Activated CD4-positive, alpha-beta memory T cell treated with anti-CD3 and anti-CD28 coated beads, Interleukin-2, amount 10 ng/mL, durations not matched to agents 7 days and 5 days (primary cell): Measurements from ENCODE around the gene UCHL5. TPM values are rescaled to one million over a fixed set of nuclear protein-coding genes. Genes with fewer than 3 reads are reported as not detected.
A peak's percentile ranks its signal among the peaks of the same experiment; 100 is the strongest.

Source experiments
- CTCF ChIA-PET: fragments of 350-600 bp; sonication (Branson Sonifier 250); formaldehyde crosslinking; loops from one replicate; lab custom pipeline; 2021; ENCODE audit warnings: antibody characterized with exemption, inconsistent platforms; lab: Charles Lee
- POLR2A ChIA-PET: fragments of 350-600 bp; sonication (Branson Sonifier 250); formaldehyde crosslinking; loops from one replicate; lab custom pipeline; 2021; ENCODE audit warnings: antibody characterized with exemption; lab: Charles Lee
- DNase-seq: peaks from one replicate; pipeline ENCODE4 v3.0.0-alpha.2; 2020
- H3K27ac Mint-ChIP-seq: one replicate; pipeline ENCODE4 v1.8.0; 2021; ENCODE audit warnings: mild to moderate bottlenecking, mixed read lengths
- H3K27me3 Mint-ChIP-seq: one replicate; pipeline ENCODE4 v1.8.0; 2021; ENCODE audit warnings: mixed read lengths
- H3K36me3 Mint-ChIP-seq: one replicate; pipeline ENCODE4 v1.8.0; 2021; ENCODE audit warnings: low read depth, mixed read lengths
- H3K4me1 Mint-ChIP-seq: one replicate; pipeline ENCODE4 v1.8.0; 2021; ENCODE audit warnings: mixed read lengths
- H3K4me3 Mint-ChIP-seq: one replicate; pipeline ENCODE4 v1.8.0; 2021; ENCODE audit warnings: mild to moderate bottlenecking, mixed read lengths
- H3K9me3 Mint-ChIP-seq: one replicate; pipeline ENCODE4 v1.8.0; 2021; ENCODE audit warnings: mixed read lengths
- total RNA-seq, 2 experiments: library from RNA; stranded (reverse); gene quantifications; one replicate each; pipeline ENCODE4 v1.2.3, GENCODE V29; 2021

The UCHL5 gene, protein sequence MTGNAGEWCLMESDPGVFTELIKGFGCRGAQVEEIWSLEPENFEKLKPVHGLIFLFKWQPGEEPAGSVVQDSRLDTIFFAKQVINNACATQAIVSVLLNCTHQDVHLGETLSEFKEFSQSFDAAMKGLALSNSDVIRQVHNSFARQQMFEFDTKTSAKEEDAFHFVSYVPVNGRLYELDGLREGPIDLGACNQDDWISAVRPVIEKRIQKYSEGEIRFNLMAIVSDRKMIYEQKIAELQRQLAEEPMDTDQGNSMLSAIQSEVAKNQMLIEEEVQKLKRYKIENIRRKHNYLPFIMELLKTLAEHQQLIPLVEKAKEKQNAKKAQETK
- 10 to 100 TPM; 44.8 to 45.4 TPM for total RNA-seq

DNA sequence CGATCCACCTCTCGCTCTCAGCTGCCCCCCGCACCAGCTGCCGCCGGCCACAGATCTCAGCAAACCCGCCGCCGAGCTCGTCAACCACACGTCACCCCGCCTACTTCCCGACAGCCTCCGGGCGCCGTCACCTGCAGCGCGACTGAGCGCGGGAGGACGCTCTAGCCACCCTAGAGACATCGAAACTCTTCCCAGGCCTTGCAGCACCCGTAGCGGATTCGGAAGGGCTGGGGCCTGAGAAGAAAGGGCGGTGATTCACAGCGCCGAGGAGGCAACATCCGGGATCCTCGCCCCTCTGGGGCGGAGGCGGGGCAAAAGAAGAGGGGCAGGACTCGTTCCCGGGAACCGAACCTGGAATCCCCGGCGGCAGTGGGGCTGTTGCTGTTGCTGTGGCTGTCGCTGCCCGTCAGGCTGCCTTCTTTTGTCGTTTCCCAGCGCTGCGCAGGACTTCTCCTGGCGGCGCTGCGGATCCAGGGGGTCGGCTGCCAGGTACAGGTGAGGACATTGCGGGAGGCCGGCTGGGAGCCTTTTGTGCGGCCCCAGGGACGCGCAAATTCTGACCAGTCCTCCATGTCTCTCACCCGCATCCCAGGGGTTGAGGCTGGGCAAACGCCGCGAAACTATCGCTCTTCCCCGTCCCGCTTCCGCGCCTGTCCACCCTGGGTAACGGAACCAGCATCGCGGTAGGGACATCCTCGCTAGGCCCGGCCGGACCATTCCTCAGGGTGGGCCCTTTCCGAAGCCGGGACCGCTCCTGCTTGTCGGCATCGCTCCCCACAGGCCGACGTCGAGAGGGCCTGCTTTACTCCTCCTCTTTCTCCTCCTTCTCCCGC lies at the start of gene UCHL5, which contains the start of gene RO60:
UCHL5 (minus strand) TSS at position 79 of the 833 bp plus-strand sequence. CDS start 100 bp downstream, outside the sequence.
RO60 (plus strand) TSS at position 331 of the 833 bp plus-strand sequence. CDS start 9,443 bp downstream, outside the sequence.
- Mint-ChIP-seq H3K4me3 (peak within 1 kb of the TSS; percentile 100), H3K9me3 (no peaks in the 10 kb centered on the region), H3K36me3 (peaks cover 45% of the 10 kb centered on the region), H3K27me3 (no peaks in the 10 kb centered on the region), H3K4me1 (peaks cover 54% of the 10 kb centered on the region), H3K27ac (peak within 1 kb of the TSS; percentile 100)
- CTCF ChIA-PET = interaction anchor here (0.7 to 2.2 kb wide), 11 partner anchors 11 to 253 kb away, joined by 3 to 28 read pairs (median 5); partner anchors contain the start of gene CDC73
- DNase-seq = peak; percentile 96
- POLR2A ChIA-PET = interaction anchor here (0.8 to 4.0 kb wide), 28 partner anchors 11 to 543 kb away, joined by 3 to 65 read pairs (median 4); partner anchors contain the start of genes B3GALT2, CDC73, GLRX2 and RGS2

DNA sequence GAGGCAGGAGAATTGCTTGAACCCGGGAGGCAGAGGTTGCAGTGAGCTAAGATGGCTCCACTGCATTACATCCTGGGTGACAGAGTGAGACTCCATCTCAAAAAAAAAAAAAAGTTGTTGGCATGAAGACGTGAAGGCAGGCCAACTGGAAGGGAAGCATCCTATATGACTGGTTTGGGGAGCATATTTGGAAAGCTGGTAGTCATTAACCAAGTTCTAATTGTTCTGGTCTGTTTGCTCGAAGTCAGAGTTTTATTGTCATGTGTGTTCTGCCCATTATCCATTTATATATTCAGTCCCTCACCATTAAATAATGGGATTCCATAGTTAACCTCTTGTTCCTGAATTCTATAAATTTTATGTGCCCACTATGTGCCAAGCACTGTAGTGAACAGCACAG lies 49.3 kb upstream of the UCHL5 start:
- Mint-ChIP-seq H3K27me3 (no peaks in the 10 kb centered on the region), H3K27ac (no peak overlapping the region), H3K9me3 (no peaks in the 10 kb centered on the region), H3K36me3 (no peaks in the 10 kb centered on the region), H3K4me3 (no peak overlapping the region), H3K4me1 (peaks cover 14% of the 10 kb centered on the region)
- POLR2A ChIA-PET = interaction anchor here (7.1 kb wide), 1 partner anchor 14 kb away, joined by 43 read pairs; the partner anchor contains the start of gene CDC73
- CTCF ChIA-PET = no interaction called here
- no peak for DNase-seq

DNA sequence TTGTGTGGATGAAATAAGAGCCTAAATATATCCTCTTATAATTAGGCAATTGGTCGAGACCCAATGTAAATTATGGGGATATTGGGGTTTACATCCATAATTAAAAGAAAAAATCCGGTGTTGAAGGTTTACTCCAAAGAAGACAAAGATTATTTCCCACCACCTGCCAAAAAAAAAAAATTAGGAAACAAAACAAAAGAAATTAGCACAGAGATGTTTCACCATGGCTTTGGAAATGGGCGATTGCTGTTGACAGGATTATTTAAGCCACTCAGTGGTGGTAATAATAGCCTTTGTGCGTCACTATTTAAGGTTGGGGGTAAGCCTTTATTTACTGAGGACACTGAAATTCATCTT lies 46.6 kb upstream of the UCHL5 start:
- H3K27ac Mint-ChIP-seq = no peak overlapping the region
- H3K4me1 Mint-ChIP-seq = peaks cover 20% of the 10 kb centered on the region
- POLR2A ChIA-PET = interaction anchor here (6.0 to 7.1 kb wide), 2 partner anchors 17 to 48 kb away, joined by 42 to 43 read pairs; partner anchors contain the start of genes CDC73, RO60 and UCHL5
- peak overlapping the region; percentile 92 for H3K4me3 Mint-ChIP-seq
- peaks cover 3% of the 10 kb centered on the region for H3K36me3 Mint-ChIP-seq
- no peaks in the 10 kb centered on the region for H3K27me3 Mint-ChIP-seq
- DNase-seq = no peak
- CTCF ChIA-PET = interaction anchor here (1.0 to 3.5 kb wide), 2 partner anchors 16 to 17 kb away, joined by 3 to 12 read pairs; partner anchors contain the start of gene CDC73
- no peaks in the 10 kb centered on the region for H3K9me3 Mint-ChIP-seq

DNA sequence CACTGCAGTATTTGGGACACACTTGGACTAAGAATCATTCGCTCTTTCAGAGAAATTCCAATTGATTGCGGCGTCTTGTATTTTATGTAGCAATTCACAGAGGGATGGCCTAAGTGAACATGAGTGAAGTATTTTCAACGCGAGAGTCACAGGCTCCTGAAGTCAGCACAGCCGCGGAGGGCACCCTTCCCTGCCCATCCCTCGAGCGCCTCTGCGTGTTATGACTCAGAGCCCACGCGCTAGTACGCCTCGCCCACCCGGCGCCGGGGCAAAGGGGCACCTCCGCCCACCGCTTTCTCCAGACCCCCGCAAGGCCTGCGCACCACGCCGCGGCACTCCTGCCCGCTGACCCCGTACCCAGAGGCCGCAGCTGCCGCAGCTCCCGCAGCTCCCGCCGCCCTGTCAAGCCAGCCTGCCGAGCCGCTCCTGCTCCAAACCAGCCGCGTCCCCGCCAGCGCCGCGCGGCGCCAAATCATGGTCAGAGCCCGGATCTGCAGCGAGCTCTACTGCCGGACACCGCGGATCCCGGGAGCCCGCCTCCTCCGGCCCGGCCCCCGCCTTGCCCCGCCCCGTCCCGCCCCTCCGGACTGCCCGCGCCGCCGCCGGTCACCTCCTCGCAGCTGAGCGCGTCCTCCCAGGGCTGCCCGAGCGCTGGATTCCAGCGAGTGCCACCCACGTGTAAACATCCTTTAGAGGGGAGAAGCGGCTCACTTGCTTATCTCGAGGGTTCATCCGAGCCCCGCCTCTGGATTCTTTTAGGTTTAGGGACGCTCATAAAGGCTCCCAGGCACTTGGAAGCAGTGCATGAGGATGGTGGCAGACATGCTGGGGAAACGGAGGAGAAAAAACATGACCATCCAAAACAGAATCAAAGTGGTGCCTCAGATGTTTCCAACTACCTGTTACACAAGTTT lies 46.0 kb upstream of the UCHL5 start, which contains the start of gene GLRX2:
GLRX2 (minus strand) TSS at position 508 of the 914 bp plus-strand sequence; CDS start at position 476, 32 bp downstream.
- peak within 1 kb of the TSS; percentile 92 for H3K4me3 Mint-ChIP-seq
- CTCF ChIA-PET = interaction anchor here (0.6 to 3.5 kb wide), 5 partner anchors 14 to 44 kb away, joined by 3 to 12 read pairs (median 3); partner anchors contain the start of gene CDC73
- H3K27ac Mint-ChIP-seq = peak within 1 kb of the TSS; percentile 68
- H3K4me1 Mint-ChIP-seq = peaks cover 20% of the 10 kb centered on the region
- peak; percentile 62 for DNase-seq
- no peaks in the 10 kb centered on the region for H3K27me3 Mint-ChIP-seq
- H3K9me3 Mint-ChIP-seq = no peaks in the 10 kb centered on the region
- POLR2A ChIA-PET = interaction anchor here (1.3 to 7.1 kb wide), 5 partner anchors 11 to 298 kb away, joined by 3 to 43 read pairs (median 7); partner anchors contain the start of genes CDC73, RO60 and UCHL5
- peaks cover 3% of the 10 kb centered on the region for H3K36me3 Mint-ChIP-seq

DNA sequence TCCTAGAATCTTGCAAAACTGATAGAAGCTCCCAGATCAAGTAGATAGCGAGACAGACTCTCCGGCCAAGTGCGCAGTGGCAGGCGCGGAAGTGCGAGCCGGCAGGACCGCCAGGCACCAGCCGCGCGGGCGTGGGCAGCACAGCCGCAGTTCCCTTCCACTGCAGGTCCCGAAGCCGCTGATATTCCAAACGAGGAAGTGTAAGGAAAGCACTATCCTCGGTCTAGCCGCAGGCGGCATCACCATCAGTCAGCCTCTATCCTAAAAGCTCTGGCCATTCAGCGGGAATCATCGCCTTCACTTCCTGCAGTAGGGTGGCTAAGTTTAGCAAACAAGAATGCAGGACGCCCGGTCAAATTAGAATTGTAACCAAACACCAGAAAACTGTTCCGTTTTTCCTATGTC lies 45.3 kb upstream of the UCHL5 start:
- H3K27ac Mint-ChIP-seq = peak overlapping the region; percentile 68
- no peaks in the 10 kb centered on the region for H3K9me3 Mint-ChIP-seq
- H3K36me3 Mint-ChIP-seq = peaks cover 3% of the 10 kb centered on the region
- no peaks in the 10 kb centered on the region for H3K27me3 Mint-ChIP-seq
- peaks cover 20% of the 10 kb centered on the region for H3K4me1 Mint-ChIP-seq
- ChIA-PET CTCF (interaction anchor here (0.7 to 3.5 kb wide), 5 partner anchors 11 to 46 kb away, joined by 3 to 12 read pairs (median 3); partner anchors contain the start of genes RO60 and UCHL5), POLR2A (interaction anchor here (1.2 to 7.1 kb wide), 7 partner anchors 10 to 298 kb away, joined by 3 to 43 read pairs (median 4); partner anchors contain the start of genes CDC73, RO60 and UCHL5)
- H3K4me3 Mint-ChIP-seq = peak overlapping the region; percentile 92
- DNase-seq = peak; percentile 20

DNA sequence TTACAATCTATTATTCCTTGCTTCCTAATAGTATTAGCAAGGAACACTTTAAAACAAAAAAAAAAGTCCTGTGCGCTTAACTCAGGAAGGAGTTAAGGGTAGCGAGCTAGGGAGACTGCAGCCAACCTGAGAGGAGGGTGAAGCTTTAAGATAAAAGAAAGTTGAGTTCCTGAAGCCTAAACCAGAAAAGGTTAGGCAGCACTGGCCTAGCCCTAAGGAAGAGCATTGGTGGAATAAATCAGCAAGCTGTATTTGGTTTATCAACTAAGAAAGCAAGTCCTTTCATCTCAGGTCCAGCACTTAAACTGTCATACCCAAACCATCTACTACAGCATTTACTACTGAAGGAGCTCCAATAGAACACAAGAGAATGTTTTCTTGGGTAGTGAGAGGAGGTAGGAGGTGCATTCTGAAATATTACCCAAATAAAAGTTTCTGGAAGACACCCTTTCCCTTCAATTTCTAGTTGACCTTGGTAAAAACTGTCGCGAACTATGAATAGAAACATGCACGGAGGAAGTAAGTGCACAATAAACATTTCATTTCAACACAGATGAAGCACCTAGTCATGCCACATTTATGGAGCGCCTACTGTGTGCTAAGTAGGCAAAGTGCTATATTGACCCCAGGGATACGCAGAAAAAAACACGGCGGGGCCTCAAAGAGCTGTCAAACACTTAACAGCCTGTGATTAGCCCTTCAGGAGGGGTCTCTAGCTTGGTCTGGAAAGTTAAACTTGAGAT lies 44.8 kb upstream of the UCHL5 start:
- H3K4me1 Mint-ChIP-seq = peaks cover 20% of the 10 kb centered on the region
- H3K9me3 Mint-ChIP-seq = no peaks in the 10 kb centered on the region
- no peak for DNase-seq
- ChIA-PET CTCF (interaction anchor here (0.9 to 3.5 kb wide), 4 partner anchors 12 to 45 kb away, joined by 3 to 12 read pairs (median 4); partner anchors contain the start of genes RO60 and UCHL5), POLR2A (interaction anchor here (0.6 to 7.1 kb wide), 9 partner anchors 10 to 297 kb away, joined by 3 to 43 read pairs (median 4); partner anchors contain the start of genes CDC73, RO60 and UCHL5)
- H3K27ac Mint-ChIP-seq = peak overlapping the region; percentile 37
- H3K27me3 Mint-ChIP-seq = no peaks in the 10 kb centered on the region
- peaks cover 3% of the 10 kb centered on the region for H3K36me3 Mint-ChIP-seq
- peak overlapping the region; percentile 92 for H3K4me3 Mint-ChIP-seq

DNA sequence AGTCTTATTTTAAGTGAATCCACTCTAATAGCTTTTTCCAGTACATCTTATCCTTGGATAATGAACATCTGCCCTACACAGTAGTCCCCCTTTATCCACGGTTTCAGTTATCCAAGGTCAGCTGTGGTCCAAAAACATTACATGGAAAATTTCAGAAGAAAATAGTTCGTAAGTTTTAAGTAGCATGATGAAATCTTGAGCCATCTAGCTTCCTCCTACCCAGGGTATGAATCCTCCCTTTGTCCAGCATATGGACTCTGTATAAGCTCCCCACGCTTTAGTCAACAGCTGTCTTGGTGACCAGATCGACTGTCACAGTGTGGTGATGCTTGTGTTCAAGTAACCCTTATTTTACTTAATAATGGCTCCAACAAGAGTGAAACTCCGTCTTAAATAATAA lies 43.5 kb upstream of the UCHL5 start:
- Mint-ChIP-seq H3K27me3 (no peaks in the 10 kb centered on the region), H3K36me3 (peaks cover 3% of the 10 kb centered on the region), H3K9me3 (no peaks in the 10 kb centered on the region), H3K4me3 (no peak overlapping the region), H3K27ac (no peak overlapping the region), H3K4me1 (peaks cover 20% of the 10 kb centered on the region)
- no peak for DNase-seq
- ChIA-PET POLR2A (interaction anchor here (6.0 to 7.1 kb wide), 2 partner anchors 20 to 45 kb away, joined by 42 to 43 read pairs; partner anchors contain the start of genes CDC73, RO60 and UCHL5), CTCF (interaction anchor here (3.5 kb wide), 1 partner anchor 20 kb away, joined by 12 read pairs; no protein-coding TSS in a partner anchor)

DNA sequence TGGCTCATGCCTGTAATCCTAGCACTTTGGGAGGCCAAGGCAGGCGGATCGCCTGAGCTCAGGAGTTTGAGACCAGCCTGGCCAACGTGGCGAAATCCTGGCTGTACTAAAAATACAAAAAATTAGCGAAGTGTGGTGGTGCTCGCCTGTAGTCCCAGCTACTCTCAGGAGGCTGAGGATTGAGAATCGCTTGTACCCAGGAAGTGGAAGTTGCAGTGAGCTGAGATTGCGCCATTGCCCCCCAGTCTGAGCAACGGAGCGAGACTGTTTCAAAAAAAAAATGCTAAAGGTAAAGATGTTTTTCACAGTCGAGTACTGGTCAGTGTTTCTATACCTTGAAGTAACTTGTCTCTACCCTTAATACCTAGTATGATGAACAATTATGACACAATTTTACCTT lies 35.0 kb upstream of the UCHL5 start:
- Mint-ChIP-seq H3K27ac (no peak overlapping the region), H3K4me3 (no peak overlapping the region), H3K9me3 (no peaks in the 10 kb centered on the region), H3K36me3 (peaks cover 36% of the 10 kb centered on the region), H3K27me3 (no peaks in the 10 kb centered on the region), H3K4me1 (no peaks in the 10 kb centered on the region)
- POLR2A ChIA-PET = interaction anchor here (1.8 kb wide), 1 partner anchor 10 kb away, joined by 7 read pairs; the partner anchor contains the start of gene GLRX2
- no peak for DNase-seq
- CTCF ChIA-PET = no interaction called here

DNA sequence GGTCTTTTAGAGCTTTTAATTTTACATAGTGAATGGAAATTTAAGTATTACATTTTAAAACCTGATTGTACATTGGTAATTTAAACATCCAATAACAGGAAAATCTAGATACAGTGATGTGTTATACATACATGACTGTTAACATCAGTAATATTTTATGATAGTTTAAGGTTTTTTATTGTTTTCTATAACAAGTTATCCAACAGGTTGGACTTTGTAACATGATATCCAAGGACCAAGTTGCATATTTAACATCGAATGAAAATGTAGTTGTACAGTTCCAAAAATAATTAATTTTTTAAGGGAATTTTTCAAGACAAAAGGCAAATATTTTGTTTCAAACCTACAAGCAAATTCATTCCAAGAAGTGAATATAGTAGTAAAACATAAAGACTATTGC lies 31.7 kb upstream of the UCHL5 start:
- Mint-ChIP-seq H3K9me3 (no peaks in the 10 kb centered on the region), H3K4me1 (no peaks in the 10 kb centered on the region), H3K36me3 (peaks cover 28% of the 10 kb centered on the region), H3K4me3 (no peak overlapping the region), H3K27me3 (no peaks in the 10 kb centered on the region), H3K27ac (no peak overlapping the region)
- no peak for DNase-seq
- ChIA-PET POLR2A (no interaction called here), CTCF (interaction anchor here (1.3 kb wide), 1 partner anchor 13 kb away, joined by 3 read pairs; no protein-coding TSS in a partner anchor)

DNA sequence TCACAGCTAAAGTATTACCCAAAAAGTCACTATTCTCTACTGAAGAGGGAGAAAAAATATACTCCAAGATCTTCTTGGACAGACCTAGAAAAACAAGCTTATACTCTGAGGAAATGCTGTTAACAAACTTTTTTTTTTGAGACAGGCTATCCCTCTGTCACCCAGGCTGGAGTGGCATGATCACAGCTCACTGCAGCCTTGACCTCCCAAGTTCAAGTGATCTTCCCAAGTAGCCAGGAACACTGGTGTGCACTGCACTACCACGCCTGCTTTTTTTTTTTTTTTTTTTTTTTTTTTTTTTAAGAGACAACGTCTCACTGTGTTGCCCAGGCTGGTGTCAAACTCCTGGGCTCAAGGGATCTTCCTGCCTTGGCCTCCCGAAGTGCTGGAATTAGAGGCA lies 28.7 kb upstream of the UCHL5 start:
- ChIA-PET CTCF (interaction anchor here (0.7 kb wide), 1 partner anchor 16 kb away, joined by 4 read pairs; no protein-coding TSS in a partner anchor), POLR2A (no interaction called here)
- Mint-ChIP-seq H3K36me3 (peaks cover 40% of the 10 kb centered on the region), H3K4me1 (no peaks in the 10 kb centered on the region), H3K27me3 (no peaks in the 10 kb centered on the region), H3K4me3 (no peak overlapping the region), H3K27ac (no peak overlapping the region), H3K9me3 (no peaks in the 10 kb centered on the region)
- no peak for DNase-seq

DNA sequence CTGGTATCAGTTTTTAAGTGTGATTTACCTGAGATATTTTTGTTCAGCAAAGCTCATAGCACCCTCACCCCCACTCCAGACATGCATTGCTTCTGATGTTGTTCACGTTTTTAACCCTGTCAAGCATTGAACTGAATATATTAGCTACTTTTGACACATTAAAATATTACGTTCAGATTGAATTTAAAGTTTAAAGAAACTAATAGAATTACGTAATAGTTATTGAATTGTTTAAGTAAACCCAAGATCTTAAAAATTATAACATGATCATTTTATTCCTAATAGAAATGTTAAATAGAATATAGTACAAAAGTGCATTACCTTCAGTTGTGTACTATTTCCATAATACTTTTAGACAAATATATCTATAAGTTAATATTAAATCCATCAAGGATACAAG lies 27.2 kb upstream of the UCHL5 start:
- CTCF ChIA-PET = no interaction called here

More for the DNA sequence above, 27.2 kb upstream of the UCHL5 start:
- Mint-ChIP-seq H3K4me1 (no peaks in the 10 kb centered on the region), H3K27ac (no peak overlapping the region), H3K36me3 (peaks cover 50% of the 10 kb centered on the region), H3K9me3 (no peaks in the 10 kb centered on the region), H3K4me3 (no peak overlapping the region), H3K27me3 (no peaks in the 10 kb centered on the region)
- POLR2A ChIA-PET = no interaction called here
- no peak for DNase-seq
